Prostate gland (tissue), 2 donors: ENCODE data around the gene TMEM238. TPM values are rescaled to one million over a fixed set of nuclear protein-coding genes. Genes with fewer than 3 reads are reported as not detected.

Experiments used
- DNase-seq: peaks from one replicate; pipeline ENCODE4 v3.0.0-alpha.2; 2019; ENCODE audit warnings: low spot score
- H3K27ac ChIP-seq, 2 donors: fragments of 200-600 bp; sonication (generic); 2 replicates each; pipeline ENCODE4 v1.5.1; 2017 to 2019
- H3K27me3 ChIP-seq: fragments of 200-600 bp; sonication (generic); replicated peaks from 2 replicates; pipeline ENCODE4 v1.5.1; 2019; ENCODE audit not compliant: insufficient read depth
- H3K36me3 ChIP-seq, 2 donors: fragments of 200-600 bp; sonication (generic); 1 replicate in 1 of 2; 2 replicates in 1 of 2; pipeline versions ENCODE4 v1.5.1 to v1.8.1; 2017 to 2019
- H3K4me1 ChIP-seq: fragments of 200-600 bp; sonication (generic); replicated peaks from 2 replicates; pipeline ENCODE4 v1.5.1; 2019
- H3K4me3 ChIP-seq, 2 donors: fragments of 200-600 bp; sonication (generic); 2 replicates each; pipeline ENCODE4 v1.5.1; 2017 to 2019
- H3K9me3 ChIP-seq: fragments of 200-600 bp; sonication (generic); 2 replicates; pipeline ENCODE4 v1.5.1; 2017
- CTCF ChIP-seq, 4 experiments: fragments of 200-600 bp in 2 of 4; fragments of 450-650 bp in 2 of 4; sonication (generic) in 2 of 4; IDR thresholded peaks; 1 replicate in 3 of 4; 2 replicates in 1 of 4; pipeline ENCODE4 v1.5.1; 2016 to 2019; ENCODE audit warnings: antibody characterized with exemption in 4 of 4, mild to moderate bottlenecking in 2 of 4, moderate library complexity in 2 of 4
- POLR2A ChIP-seq: fragments of 450-650 bp; IDR thresholded peaks from one replicate; pipeline ENCODE4 v1.6.1; 2016; ENCODE audit warnings: antibody characterized with exemption, mild to moderate bottlenecking
- POLR2AphosphoS5 ChIP-seq: sonication (generic); formaldehyde crosslinking; IDR thresholded peaks from one replicate; pipeline ENCODE4 v1.6.1; 2017; ENCODE audit warnings: antibody characterized with exemption
- WGBS: methylation state at CpG from one replicate; pipeline ENCODE4 v1.1.5; 2018; 5-methylcytosine and 5-hydroxymethylcytosine counted together
- intact Hi-C: fragments of 100-400 bp; cut with DNase I; formaldehyde crosslinking; loops from one replicate; pipeline ENCODE4 v1.14.2; 2022
- total RNA-seq, 2 donors: library from RNA; depleted of rRNA; stranded (reverse); fragments of >200 nt; gene quantifications; one replicate each; pipeline ENCODE4 v1.1.0, GENCODE V29; 2016

The TMEM238 gene
- total RNA-seq, 2 donors from 2014 or later: 19.6 to 116 TPM

GRCh38 chr19:55392820-55393761, 9.0 kb upstream of the TMEM238 start:
- Histone ChIP-seq H3K4me3 (no peak overlapping the region), H3K4me1 (peaks cover 7% of the 10 kb centered on the region), H3K27me3 (no peaks in the 10 kb centered on the region), H3K9me3 (no peaks in the 10 kb centered on the region), H3K36me3 (peaks cover 0 to under 1% of the 10 kb centered on the region in 2 donors), H3K27ac (no peak overlapping the region)
- TF ChIP-seq CTCF (IDR thresholded peaks at IDR 0.05): no peak
- no peak for TF ChIP-seq POLR2AphosphoS5
- no peak for TF ChIP-seq POLR2A
- DNase-seq: no peak
- intact Hi-C loops: no loop called here
- 66% methylated on average over 18 of the region's 18 CpGs for WGBS

- Histone ChIP-seq H3K27me3 (no peaks in the 10 kb centered on the region), H3K36me3 (peaks cover 0 to 5% of the 10 kb centered on the region in 2 donors), H3K4me3 (no peak overlapping the region), H3K4me1 (peaks cover 18% of the 10 kb centered on the region), H3K27ac (no peak overlapping the region), H3K9me3 (no peaks in the 10 kb centered on the region)
- WGBS: 75% methylated on average over 18 of the region's 18 CpGs
- intact Hi-C loops: no loop called here
- no peak for TF ChIP-seq POLR2A
- TF ChIP-seq CTCF (IDR thresholded peaks at IDR 0.05): no peak
- TF ChIP-seq POLR2AphosphoS5: no peak
- DNase-seq: no peak
Observed at GRCh38 chr19:55391702-55392615, 7.9 kb upstream of the TMEM238 start.

- intact Hi-C loops: no loop called here
- no peaks in the 10 kb centered on the region for H3K9me3 ChIP-seq
- TF ChIP-seq CTCF (IDR thresholded peaks at IDR 0.05): no peak
- no peak for TF ChIP-seq POLR2A
- TF ChIP-seq POLR2AphosphoS5: no peak
- peaks cover 20% of the 10 kb centered on the region for H3K4me1 ChIP-seq
- WGBS: 75% methylated on average over 11 of the region's 12 CpGs
- no peak overlapping the region for H3K4me3 ChIP-seq
- H3K27me3 ChIP-seq: no peaks in the 10 kb centered on the region
- H3K36me3 ChIP-seq: peaks cover 0 to 5% of the 10 kb centered on the region in 2 donors
- H3K27ac ChIP-seq: no peak overlapping the region
- no peak for DNase-seq
Observed at GRCh38 chr19:55391191-55391670, 7.1 kb upstream of the TMEM238 start.

GRCh38 chr19:55390461-55390880, 6.4 kb upstream of the TMEM238 start:
- WGBS: 69% methylated on average over 7 of the region's 7 CpGs
- peaks cover 0 to 5% of the 10 kb centered on the region in 2 donors for H3K36me3 ChIP-seq
- H3K27ac ChIP-seq: no peak overlapping the region
- H3K27me3 ChIP-seq: no peaks in the 10 kb centered on the region
- intact Hi-C loops: no loop called here
- H3K4me3 ChIP-seq: no peak overlapping the region
- no peaks in the 10 kb centered on the region for H3K9me3 ChIP-seq
- peaks cover 20% of the 10 kb centered on the region for H3K4me1 ChIP-seq
- DNase-seq: no peak
- no peak for TF ChIP-seq POLR2AphosphoS5
- no peak for TF ChIP-seq CTCF (IDR thresholded peaks at IDR 0.05)
- TF ChIP-seq POLR2A: no peak
